H1 (cell line): Measurements from ENCODE around the gene FBXL17. TPM values are rescaled to one million over a fixed set of nuclear protein-coding genes. Genes with fewer than 3 reads are reported as not detected.

Experiments used
- CHD1 ChIP-seq: IDR thresholded peaks from 2 replicates; pipeline ENCODE4 v1.6.1; 2012; ENCODE audit warnings: low read depth, low read length, improper control_type of control experiment
- CREB1 ChIP-seq: IDR thresholded peaks from 2 replicates; pipeline ENCODE4 v1.6.1; 2012; ENCODE audit warnings: inconsistent platforms
- HDAC2 ChIP-seq, 2 experiments: fragments of 300-600 bp in 1 of 2; sonication (generic) in 1 of 2; IDR thresholded peaks; 2 replicates each; pipeline ENCODE4 v1.6.1; 2011 to 2012; ENCODE audit warnings: low read depth in 2 of 2, low read length in 2 of 2, mild to moderate bottlenecking in 2 of 2, moderate library complexity in 2 of 2, borderline replicate concordance in 1 of 2, inconsistent platforms in 1 of 2
- polyA plus RNA-seq, 7 experiments: library from polyadenylated mRNA; depleted of rRNA in 3 of 7; stranded (reverse) in 5 of 7; unstranded in 2 of 7; fragments of >200 nt in 5 of 7; fragments of 200-250 nt in 2 of 7; gene quantifications; 1 replicate in 5 of 7; 2 replicates in 1 of 7; 4 replicates in 1 of 7; pipeline versions ENCODE4 v1.2.1 to v1.2.3, GENCODE V29; 2011 to 2013; ENCODE audit warnings: missing spikeins in 2 of 7, mixed read lengths in 2 of 7
- total RNA-seq: library from RNA; stranded (reverse); fragmentation: NEBNext Ultra II Directional; extraction: Animal tissue kit (Norgen Biotek cat#: 25700); gene quantifications from 2 replicates; pipeline ENCODE4 v1.2.1, GENCODE V29; 2021
- TF ChIP-seq, protein P1 (sequence below): fragments of 300-600 bp; sonication (generic); IDR thresholded peaks from 2 replicates; pipeline ENCODE4 v1.7.1; 2012; ENCODE audit warnings: low read length, moderate library complexity, mild to moderate bottlenecking, inconsistent platforms; ENCODE audit not compliant: insufficient replicate concordance

Gene FBXL17
- total and polyA plus RNA-seq, 2 of the 8 experiments (the other 6 are each of a cell fraction or from before 2014, with no cell fraction given), result 0.35 to 4.3 TPM

DNA sequence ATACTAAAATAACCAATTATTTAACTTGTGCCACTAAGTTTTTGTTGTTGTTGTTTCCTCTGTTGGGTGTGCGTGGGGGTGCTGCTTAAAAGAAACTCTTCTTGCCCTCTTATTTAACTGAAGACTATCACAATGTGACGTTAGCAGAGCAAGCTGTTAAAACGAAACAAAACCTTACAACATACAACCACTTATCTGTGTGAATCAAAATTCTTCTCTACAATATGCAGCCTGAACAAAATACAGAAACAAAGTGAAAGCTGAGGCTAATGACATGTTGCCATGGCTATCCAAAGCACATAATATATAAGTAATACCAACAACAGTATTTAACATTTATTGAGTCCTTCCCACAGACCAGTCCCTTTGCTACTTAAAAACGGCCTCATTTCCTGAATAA is 291.0 kb downstream of the FBXL17 start (continued):
- TF ChIP-seq, protein P1, sequence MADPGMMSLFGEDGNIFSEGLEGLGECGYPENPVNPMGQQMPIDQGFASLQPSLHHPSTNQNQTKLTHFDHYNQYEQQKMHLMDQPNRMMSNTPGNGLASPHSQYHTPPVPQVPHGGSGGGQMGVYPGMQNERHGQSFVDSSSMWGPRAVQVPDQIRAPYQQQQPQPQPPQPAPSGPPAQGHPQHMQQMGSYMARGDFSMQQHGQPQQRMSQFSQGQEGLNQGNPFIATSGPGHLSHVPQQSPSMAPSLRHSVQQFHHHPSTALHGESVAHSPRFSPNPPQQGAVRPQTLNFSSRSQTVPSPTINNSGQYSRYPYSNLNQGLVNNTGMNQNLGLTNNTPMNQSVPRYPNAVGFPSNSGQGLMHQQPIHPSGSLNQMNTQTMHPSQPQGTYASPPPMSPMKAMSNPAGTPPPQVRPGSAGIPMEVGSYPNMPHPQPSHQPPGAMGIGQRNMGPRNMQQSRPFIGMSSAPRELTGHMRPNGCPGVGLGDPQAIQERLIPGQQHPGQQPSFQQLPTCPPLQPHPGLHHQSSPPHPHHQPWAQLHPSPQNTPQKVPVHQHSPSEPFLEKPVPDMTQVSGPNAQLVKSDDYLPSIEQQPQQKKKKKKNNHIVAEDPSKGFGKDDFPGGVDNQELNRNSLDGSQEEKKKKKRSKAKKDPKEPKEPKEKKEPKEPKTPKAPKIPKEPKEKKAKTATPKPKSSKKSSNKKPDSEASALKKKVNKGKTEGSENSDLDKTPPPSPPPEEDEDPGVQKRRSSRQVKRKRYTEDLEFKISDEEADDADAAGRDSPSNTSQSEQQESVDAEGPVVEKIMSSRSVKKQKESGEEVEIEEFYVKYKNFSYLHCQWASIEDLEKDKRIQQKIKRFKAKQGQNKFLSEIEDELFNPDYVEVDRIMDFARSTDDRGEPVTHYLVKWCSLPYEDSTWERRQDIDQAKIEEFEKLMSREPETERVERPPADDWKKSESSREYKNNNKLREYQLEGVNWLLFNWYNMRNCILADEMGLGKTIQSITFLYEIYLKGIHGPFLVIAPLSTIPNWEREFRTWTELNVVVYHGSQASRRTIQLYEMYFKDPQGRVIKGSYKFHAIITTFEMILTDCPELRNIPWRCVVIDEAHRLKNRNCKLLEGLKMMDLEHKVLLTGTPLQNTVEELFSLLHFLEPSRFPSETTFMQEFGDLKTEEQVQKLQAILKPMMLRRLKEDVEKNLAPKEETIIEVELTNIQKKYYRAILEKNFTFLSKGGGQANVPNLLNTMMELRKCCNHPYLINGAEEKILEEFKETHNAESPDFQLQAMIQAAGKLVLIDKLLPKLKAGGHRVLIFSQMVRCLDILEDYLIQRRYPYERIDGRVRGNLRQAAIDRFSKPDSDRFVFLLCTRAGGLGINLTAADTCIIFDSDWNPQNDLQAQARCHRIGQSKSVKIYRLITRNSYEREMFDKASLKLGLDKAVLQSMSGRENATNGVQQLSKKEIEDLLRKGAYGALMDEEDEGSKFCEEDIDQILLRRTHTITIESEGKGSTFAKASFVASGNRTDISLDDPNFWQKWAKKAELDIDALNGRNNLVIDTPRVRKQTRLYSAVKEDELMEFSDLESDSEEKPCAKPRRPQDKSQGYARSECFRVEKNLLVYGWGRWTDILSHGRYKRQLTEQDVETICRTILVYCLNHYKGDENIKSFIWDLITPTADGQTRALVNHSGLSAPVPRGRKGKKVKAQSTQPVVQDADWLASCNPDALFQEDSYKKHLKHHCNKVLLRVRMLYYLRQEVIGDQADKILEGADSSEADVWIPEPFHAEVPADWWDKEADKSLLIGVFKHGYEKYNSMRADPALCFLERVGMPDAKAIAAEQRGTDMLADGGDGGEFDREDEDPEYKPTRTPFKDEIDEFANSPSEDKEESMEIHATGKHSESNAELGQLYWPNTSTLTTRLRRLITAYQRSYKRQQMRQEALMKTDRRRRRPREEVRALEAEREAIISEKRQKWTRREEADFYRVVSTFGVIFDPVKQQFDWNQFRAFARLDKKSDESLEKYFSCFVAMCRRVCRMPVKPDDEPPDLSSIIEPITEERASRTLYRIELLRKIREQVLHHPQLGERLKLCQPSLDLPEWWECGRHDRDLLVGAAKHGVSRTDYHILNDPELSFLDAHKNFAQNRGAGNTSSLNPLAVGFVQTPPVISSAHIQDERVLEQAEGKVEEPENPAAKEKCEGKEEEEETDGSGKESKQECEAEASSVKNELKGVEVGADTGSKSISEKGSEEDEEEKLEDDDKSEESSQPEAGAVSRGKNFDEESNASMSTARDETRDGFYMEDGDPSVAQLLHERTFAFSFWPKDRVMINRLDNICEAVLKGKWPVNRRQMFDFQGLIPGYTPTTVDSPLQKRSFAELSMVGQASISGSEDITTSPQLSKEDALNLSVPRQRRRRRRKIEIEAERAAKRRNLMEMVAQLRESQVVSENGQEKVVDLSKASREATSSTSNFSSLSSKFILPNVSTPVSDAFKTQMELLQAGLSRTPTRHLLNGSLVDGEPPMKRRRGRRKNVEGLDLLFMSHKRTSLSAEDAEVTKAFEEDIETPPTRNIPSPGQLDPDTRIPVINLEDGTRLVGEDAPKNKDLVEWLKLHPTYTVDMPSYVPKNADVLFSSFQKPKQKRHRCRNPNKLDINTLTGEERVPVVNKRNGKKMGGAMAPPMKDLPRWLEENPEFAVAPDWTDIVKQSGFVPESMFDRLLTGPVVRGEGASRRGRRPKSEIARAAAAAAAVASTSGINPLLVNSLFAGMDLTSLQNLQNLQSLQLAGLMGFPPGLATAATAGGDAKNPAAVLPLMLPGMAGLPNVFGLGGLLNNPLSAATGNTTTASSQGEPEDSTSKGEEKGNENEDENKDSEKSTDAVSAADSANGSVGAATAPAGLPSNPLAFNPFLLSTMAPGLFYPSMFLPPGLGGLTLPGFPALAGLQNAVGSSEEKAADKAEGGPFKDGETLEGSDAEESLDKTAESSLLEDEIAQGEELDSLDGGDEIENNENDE, result no peak
- no peak for TF ChIP-seq CHD1
- no peak for TF ChIP-seq HDAC2 (IDR thresholded peaks at IDR 0.05; ENCODE audit: borderline replicate concordance in 1 of 2, low read depth in 2 of 2, low read length in 2 of 2)
- TF ChIP-seq CREB1, result no peak
